A673 (cell line): ENCODE data around the gene OTULINL. TPM values are rescaled to one million over a fixed set of nuclear protein-coding genes. Genes with fewer than 3 reads are reported as not detected.

Experiments
- BruUV-seq: library from RNA; stranded (reverse); fragments of 400-500 nt; replicated peaks from 2 replicates; lab custom pipeline; 2021; lab: Mats Ljungman, UMichigan
- CTCF ChIA-PET: fragments of 300-600 bp; sonication (Branson Sonifier 250); formaldehyde crosslinking; loops from one replicate; lab custom pipeline; 2022; ENCODE audit warnings: antibody characterized with exemption; lab: Charles Lee
- POLR2A ChIA-PET: fragments of 300-600 bp; sonication (Branson Sonifier 250); formaldehyde crosslinking; loops from one replicate; lab custom pipeline; 2022; ENCODE audit warnings: antibody characterized with exemption; ENCODE audit not compliant: low non-redundant PET; lab: Charles Lee
- DNase-seq: peaks from one replicate; pipeline ENCODE4 v3.0.0-alpha.2; 2015; ENCODE audit warnings: low spot score
- H3K27ac ChIP-seq: fragments of 200-600 bp; sonication (generic); 2 replicates; pipeline ENCODE4 v1.5.1; 2016; ENCODE audit warnings: mixed run types, low read depth, mild to moderate bottlenecking, mixed read lengths, antibody characterized with exemption, low read length; ENCODE audit not compliant: poor library complexity, severe bottlenecking
- H3K27me3 ChIP-seq: fragments of 200-600 bp; sonication (generic); replicated peaks from 2 replicates; pipeline ENCODE4 v1.6.1; 2017; ENCODE audit warnings: mixed run types, low read depth, mild to moderate bottlenecking, mixed read lengths, antibody characterized with exemption, low read length; ENCODE audit not compliant: insufficient read depth, poor library complexity
- H3K36me3 ChIP-seq: fragments of 200-600 bp; sonication (generic); 2 replicates; pipeline ENCODE4 v1.6.1; 2016; ENCODE audit warnings: mixed run types, mild to moderate bottlenecking, mixed read lengths, antibody characterized with exemption, low read length; ENCODE audit not compliant: insufficient read depth, poor library complexity, severe bottlenecking
- H3K4me1 ChIP-seq: fragments of 200-600 bp; sonication (generic); 2 replicates; pipeline ENCODE4 v1.6.1; 2017; ENCODE audit warnings: mixed run types, mild to moderate bottlenecking, mixed read lengths, antibody characterized with exemption, low read length; ENCODE audit not compliant: insufficient read depth, poor library complexity, severe bottlenecking
- H3K4me3 ChIP-seq: fragments of 200-600 bp; sonication (generic); 2 replicates; pipeline ENCODE4 v1.5.1; 2016; ENCODE audit warnings: low read depth, mixed run types, mild to moderate bottlenecking, mixed read lengths, low read length; ENCODE audit not compliant: poor library complexity, severe bottlenecking
- H3K9me3 ChIP-seq: fragments of 200-600 bp; sonication (generic); 2 replicates; pipeline ENCODE4 v1.6.1; 2016; ENCODE audit warnings: mixed run types, low read depth, mild to moderate bottlenecking, mixed read lengths, antibody characterized with exemption, low read length; ENCODE audit not compliant: poor library complexity, severe bottlenecking
- EZH2 ChIP-seq: fragments of 200-600 bp; sonication (generic); IDR thresholded peaks from 2 replicates; pipeline ENCODE4 v1.6.1; 2017; ENCODE audit warnings: borderline replicate concordance, low read depth, mild to moderate bottlenecking, mixed read lengths, antibody characterized with exemption, low read length; ENCODE audit not compliant: poor library complexity, severe bottlenecking
- intact Hi-C: fragments of 100-400 bp; cut with micrococcal nuclease; formaldehyde crosslinking; loops from one replicate; pipeline ENCODE4 v1.10.0; 2022; ENCODE audit not compliant: unreplicated experiment
- total RNA-seq: library from RNA; stranded (reverse); gene quantifications from 2 replicates; pipeline ENCODE4 v1.2.3, GENCODE V29; 2021
- TF ChIP-seq, protein P1 (sequence below): fragments of 300-800, 200-600 bp; sonication (generic); conservative IDR thresholded peaks from 2 replicates; pipeline ENCODE4 v1.5.1; 2017; ENCODE audit warnings: low read depth, mild to moderate bottlenecking, antibody characterized with exemption, low read length, moderate library complexity, mixed read lengths

Gene OTULINL
- total RNA-seq, 1 experiment from 2014 or later, result 0.13 TPM

DNA sequence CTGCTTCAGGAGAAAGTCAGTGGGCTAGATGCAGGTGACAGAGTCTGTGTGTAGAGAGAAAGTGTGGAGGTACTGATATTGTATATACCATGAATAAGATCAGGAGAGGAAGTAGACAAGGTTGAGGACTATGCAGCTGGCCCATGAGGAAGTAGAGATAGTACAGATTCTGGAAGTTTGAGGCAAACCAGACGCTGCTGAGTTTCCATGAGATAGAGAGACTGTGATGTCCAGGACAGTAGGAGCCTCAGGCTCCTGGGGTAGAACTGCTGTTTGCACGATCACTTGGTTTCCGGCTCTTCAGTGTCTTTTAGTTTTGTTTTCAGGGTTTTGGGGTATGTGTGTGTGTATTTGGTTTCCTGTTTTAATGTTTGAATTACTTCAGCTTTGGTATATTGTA lies 13.6 kb downstream of the OTULINL start:
- intact Hi-C loops, result no loop called here

DNA sequence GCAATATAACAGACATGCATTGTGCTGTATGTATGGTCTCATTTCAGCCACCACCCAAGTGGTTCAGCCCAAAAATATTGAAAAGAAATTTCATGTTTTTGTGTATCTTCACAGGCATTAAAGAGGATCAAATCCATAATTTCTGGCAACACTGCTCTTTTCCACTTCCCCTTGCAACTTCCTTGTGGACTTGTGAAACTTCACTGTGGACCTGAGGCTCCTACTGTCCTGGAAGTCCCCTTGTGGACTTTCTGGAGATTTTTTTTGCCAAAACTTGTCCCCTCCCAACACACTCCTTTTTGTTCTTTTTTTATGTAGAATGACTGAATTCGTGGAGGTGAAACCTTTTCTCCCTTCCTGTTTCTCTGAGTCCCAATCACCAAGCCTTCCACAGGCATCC lies 14.3 kb downstream of the OTULINL start:
- TF ChIP-seq, protein P1, sequence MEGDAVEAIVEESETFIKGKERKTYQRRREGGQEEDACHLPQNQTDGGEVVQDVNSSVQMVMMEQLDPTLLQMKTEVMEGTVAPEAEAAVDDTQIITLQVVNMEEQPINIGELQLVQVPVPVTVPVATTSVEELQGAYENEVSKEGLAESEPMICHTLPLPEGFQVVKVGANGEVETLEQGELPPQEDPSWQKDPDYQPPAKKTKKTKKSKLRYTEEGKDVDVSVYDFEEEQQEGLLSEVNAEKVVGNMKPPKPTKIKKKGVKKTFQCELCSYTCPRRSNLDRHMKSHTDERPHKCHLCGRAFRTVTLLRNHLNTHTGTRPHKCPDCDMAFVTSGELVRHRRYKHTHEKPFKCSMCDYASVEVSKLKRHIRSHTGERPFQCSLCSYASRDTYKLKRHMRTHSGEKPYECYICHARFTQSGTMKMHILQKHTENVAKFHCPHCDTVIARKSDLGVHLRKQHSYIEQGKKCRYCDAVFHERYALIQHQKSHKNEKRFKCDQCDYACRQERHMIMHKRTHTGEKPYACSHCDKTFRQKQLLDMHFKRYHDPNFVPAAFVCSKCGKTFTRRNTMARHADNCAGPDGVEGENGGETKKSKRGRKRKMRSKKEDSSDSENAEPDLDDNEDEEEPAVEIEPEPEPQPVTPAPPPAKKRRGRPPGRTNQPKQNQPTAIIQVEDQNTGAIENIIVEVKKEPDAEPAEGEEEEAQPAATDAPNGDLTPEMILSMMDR, result no peak
- no peak for TF ChIP-seq EZH2
- no peaks in the 10 kb centered on the region for H3K36me3 ChIP-seq
- H3K4me3 ChIP-seq, result no peak overlapping the region
- no peaks in the 10 kb centered on the region for H3K9me3 ChIP-seq
- BruUV-seq, result no TSS peak
- ChIA-PET CTCF (no interaction called here), POLR2A (no interaction called here)
- no peaks in the 10 kb centered on the region for H3K4me1 ChIP-seq
- intact Hi-C loops, result no loop called here
- peaks cover 12% of the 10 kb centered on the region for H3K27me3 ChIP-seq
- H3K27ac ChIP-seq, result no peak overlapping the region
- DNase-seq, result no peak

More for the DNA sequence above, 13.6 kb downstream of the OTULINL start:
- TF ChIP-seq, protein P1, result no peak
- no peak for TF ChIP-seq EZH2
- no TSS peak for BruUV-seq
- no peak for DNase-seq
- Histone ChIP-seq H3K4me1 (no peaks in the 10 kb centered on the region), H3K27me3 (peaks cover 14% of the 10 kb centered on the region), H3K4me3 (no peak overlapping the region), H3K36me3 (no peaks in the 10 kb centered on the region), H3K9me3 (no peaks in the 10 kb centered on the region), H3K27ac (no peak overlapping the region)
- POLR2A ChIA-PET, result no interaction called here
- CTCF ChIA-PET, result no interaction called here

DNA sequence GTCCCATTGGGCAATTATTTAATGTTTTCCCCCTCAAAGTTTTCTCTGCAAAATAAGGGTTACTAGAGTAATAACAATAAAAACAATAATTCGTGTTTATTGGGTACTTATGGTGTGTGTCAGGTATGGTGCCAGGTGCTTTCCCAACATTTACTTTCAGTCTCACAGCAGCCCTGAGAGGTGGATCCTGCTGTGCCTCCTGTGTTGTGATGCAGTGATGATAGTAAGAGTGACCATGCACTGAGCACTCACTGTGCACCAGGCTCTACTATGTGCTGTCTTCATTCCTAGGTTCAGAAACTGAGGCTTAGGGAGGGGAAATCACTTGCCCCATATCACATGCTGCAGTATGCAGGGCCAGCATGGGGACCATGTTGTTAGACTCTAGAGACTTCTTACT lies 15.5 kb downstream of the OTULINL start:
- BruUV-seq, result no TSS peak
- ChIA-PET POLR2A (no interaction called here), CTCF (no interaction called here)
- peaks cover 15% of the 10 kb centered on the region for H3K27me3 ChIP-seq
- intact Hi-C loops, result no loop called here
- H3K4me1 ChIP-seq, result no peaks in the 10 kb centered on the region
- no peak for DNase-seq
- H3K9me3 ChIP-seq, result no peaks in the 10 kb centered on the region
- no peaks in the 10 kb centered on the region for H3K36me3 ChIP-seq
- TF ChIP-seq, protein P1, result no peak
- TF ChIP-seq EZH2, result no peak
- H3K4me3 ChIP-seq, result no peak overlapping the region
- no peak overlapping the region for H3K27ac ChIP-seq
